Uterus (tissue), 4 donors: ENCODE data around the gene EMILIN1. TPM values are rescaled to one million over a fixed set of nuclear protein-coding genes. Genes with fewer than 3 reads are reported as not detected.

Source experiments
- DNase-seq, 2 donors: peaks; one replicate each; pipeline ENCODE4 v3.0.0-alpha.2; 2019 to 2020
- H3K27ac ChIP-seq, 2 donors: fragments of 200-600 bp; sonication (generic); 1 replicate in 1 of 2; 2 replicates in 1 of 2; pipeline ENCODE4 v1.5.1; 2016 to 2018
- H3K27me3 ChIP-seq, 2 donors: fragments of 200-600 bp; sonication (generic); one replicate each; pipeline ENCODE4 v1.5.1; 2018 to 2019; ENCODE audit warnings: control low read depth in 1 of 2
- H3K36me3 ChIP-seq, 2 donors: fragments of 200-600 bp; sonication (generic); one replicate each; pipeline ENCODE4 v1.5.1; 2019; ENCODE audit warnings: control low read depth in 1 of 2
- H3K4me1 ChIP-seq, 2 donors: fragments of 200-600 bp; sonication (generic); one replicate each; pipeline ENCODE4 v1.5.1; 2018 to 2019; ENCODE audit warnings: control low read depth in 1 of 2
- H3K4me3 ChIP-seq, 2 donors: fragments of 200-600 bp; sonication (generic); 1 replicate in 1 of 2; 2 replicates in 1 of 2; pipeline ENCODE4 v1.5.1; 2018 to 2019; ENCODE audit warnings: mild to moderate bottlenecking in 1 of 2
- H3K9me3 ChIP-seq, 2 donors: fragments of 200-600 bp; sonication (generic); one replicate each; pipeline ENCODE4 v1.5.1; 2019; ENCODE audit warnings: control low read depth in 1 of 2
- CTCF ChIP-seq, 4 experiments: fragments of 200-600 bp in 2 of 4; fragments of 450-650 bp in 2 of 4; sonication (generic) in 2 of 4; IDR thresholded peaks; one replicate each; pipeline ENCODE4 v1.5.1; 2016 to 2019; ENCODE audit warnings: antibody characterized with exemption in 4 of 4, mild to moderate bottlenecking in 2 of 4, moderate library complexity in 1 of 4
- POLR2A ChIP-seq, 2 donors: fragments of 450-650 bp; IDR thresholded peaks; one replicate each; pipeline ENCODE4 v1.6.1; 2016; ENCODE audit warnings: antibody characterized with exemption in 2 of 2, mild to moderate bottlenecking in 1 of 2, moderate library complexity in 1 of 2
- intact Hi-C: fragments of 100-400 bp; cut with DNase I; formaldehyde crosslinking; loops from one replicate; pipeline ENCODE4 v1.15.1; 2023; ENCODE audit warnings: low total_unique reads
- total RNA-seq, 4 donors: library from RNA; depleted of rRNA in 3 of 4; stranded (reverse); fragments of >200 nt in 3 of 4; gene quantifications; one replicate each; pipeline versions ENCODE4 v1.1.0 to v1.2.4, GENCODE V29; 2014 to 2023
- donor health status: DM: yes; HTN: yes; CAD: no.

EMILIN1 gene
- total RNA-seq, 4 donors from 2014 or later, result 107 to 377 (median 224) TPM

- intact Hi-C loops, result no loop called here
- Histone ChIP-seq H3K4me1 (peaks cover 0 to 3% of the 10 kb centered on the region in 2 donors), H3K36me3 (no peaks in the 10 kb centered on the region), H3K4me3 (no peak overlapping the region), H3K27ac (no peak overlapping the region), H3K9me3 (no peaks in the 10 kb centered on the region), H3K27me3 (no peaks in the 10 kb centered on the region)
- DNase-seq, result no peak
- TF ChIP-seq POLR2A (IDR thresholded peaks at IDR 0.05) (no peak), CTCF (IDR thresholded peaks at IDR 0.05) (no peak)
These were observed 24.6 kb upstream of the EMILIN1 start for GRCh38 chr2:27053776-27054175.

GRCh38 chr2:27054721-27055120 lies 23.7 kb upstream of the EMILIN1 start:
- Histone ChIP-seq H3K4me3 (no peak overlapping the region), H3K27me3 (no peaks in the 10 kb centered on the region), H3K9me3 (no peaks in the 10 kb centered on the region), H3K4me1 (peaks cover 0 to 3% of the 10 kb centered on the region in 2 donors), H3K36me3 (no peaks in the 10 kb centered on the region), H3K27ac (no peak overlapping the region)
- intact Hi-C loops, result no loop called here
- no peak for DNase-seq
- no peak for TF ChIP-seq POLR2A (IDR thresholded peaks at IDR 0.05)
- TF ChIP-seq CTCF (IDR thresholded peaks at IDR 0.05), result no peak

GRCh38 chr2:27057184-27057583 lies 21.2 kb upstream of the EMILIN1 start:
- no peak for DNase-seq
- Histone ChIP-seq H3K27ac (no peak overlapping the region), H3K27me3 (no peaks in the 10 kb centered on the region), H3K9me3 (no peaks in the 10 kb centered on the region), H3K4me3 (no peak overlapping the region), H3K36me3 (no peaks in the 10 kb centered on the region), H3K4me1 (no peaks in the 10 kb centered on the region)
- intact Hi-C loops, result no loop called here
- no peak for TF ChIP-seq POLR2A (IDR thresholded peaks at IDR 0.05)
- no peak for TF ChIP-seq CTCF (IDR thresholded peaks at IDR 0.05)

GRCh38 chr2:27058210-27058609 lies 20.2 kb upstream of the EMILIN1 start:
- H3K27me3 ChIP-seq, result no peaks in the 10 kb centered on the region
- no peaks in the 10 kb centered on the region for H3K36me3 ChIP-seq
- intact Hi-C loops, result no loop called here
- H3K4me3 ChIP-seq, result no peak overlapping the region
- no peaks in the 10 kb centered on the region for H3K4me1 ChIP-seq
- no peak overlapping the region for H3K27ac ChIP-seq
- TF ChIP-seq POLR2A (IDR thresholded peaks at IDR 0.05) (no peak), CTCF (IDR thresholded peaks at IDR 0.05) (no peak)
- no peaks in the 10 kb centered on the region for H3K9me3 ChIP-seq
- DNase-seq, result no peak

GRCh38 chr2:27059141-27059820 lies 19.1 kb upstream of the EMILIN1 start:
- Histone ChIP-seq H3K27ac (no peak overlapping the region), H3K4me3 (no peak overlapping the region), H3K36me3 (no peaks in the 10 kb centered on the region), H3K4me1 (no peaks in the 10 kb centered on the region), H3K27me3 (no peaks in the 10 kb centered on the region), H3K9me3 (no peaks in the 10 kb centered on the region)
- TF ChIP-seq POLR2A (IDR thresholded peaks at IDR 0.05) (no peak), CTCF (IDR thresholded peaks at IDR 0.05) (no peak)
- no peak for DNase-seq
- intact Hi-C loops, result no loop called here
